ENCODE measurements around the gene ZFAND3.

- TF ChIP-seq GATA2 (IDR thresholded peaks at IDR 0.05; ENCODE audit: low read depth, low read length) (no peak), GATA3 (IDR thresholded peaks at IDR 0.05; ENCODE audit: low read depth, low read length) (no peak)
These were observed 208.3 kb downstream of the ZFAND3 start for GRCh38 chr6:38027685-38028373.
